ENCODE results near the gene TSHZ3.

- TF ChIP-seq EZH2 (IDR thresholded peaks at IDR 0.05; ENCODE audit: borderline replicate concordance, low read depth, low read length, poor library complexity, severe bottlenecking) (no peak), CTCF (conservative IDR thresholded peaks at IDR 0.05; ENCODE audit: low read depth, low read length) (no peak)
Measured at GRCh38 chr19:31284621-31285020, 64.6 kb downstream of the TSHZ3 start.
